HEK293 (cell line): Measurements from ENCODE around the gene TSPO.

Source experiments
- CTCF ChIA-PET: fragments of 350-600 bp; formaldehyde crosslinking; extraction: SDS; loops from one replicate; lab custom pipeline; 2021; ENCODE audit warnings: antibody characterized with exemption; lab: Yijun Ruan, JAX
- POLR2A ChIA-PET: fragments of 300-600 bp; formaldehyde crosslinking; extraction: SDS; loops from one replicate; lab custom pipeline; 2020; ENCODE audit warnings: antibody characterized with exemption, inconsistent platforms; lab: Yijun Ruan, JAX
- H3K27ac ChIP-seq: fragments of 200-500 bp; sonication (Bioruptor generic); 2 replicates; pipeline ENCODE4 v1.5.1; 2014; ENCODE audit warnings: low read depth, low read length, control low read depth, inconsistent platforms; ENCODE audit errors: extremely low read depth
- H3K36me3 ChIP-seq, 2 experiments: fragments of 200-500 bp in 1 of 2; sonication (Bioruptor generic) in 1 of 2; 1 replicate in 1 of 2; 2 replicates in 1 of 2; pipeline ENCODE4 v1.5.1; 2014 to 2017; ENCODE audit warnings: inconsistent platforms in 2 of 2, low read length in 2 of 2; ENCODE audit not compliant: control insufficient read depth in 2 of 2, insufficient read depth in 1 of 2
- H3K4me1 ChIP-seq: fragments of 200-500 bp; sonication (Bioruptor generic); 2 replicates; pipeline ENCODE4 v1.5.1; 2014; ENCODE audit warnings: mild to moderate bottlenecking, low read length, inconsistent platforms; ENCODE audit not compliant: control insufficient read depth, insufficient read depth
- H3K4me3 ChIP-seq: 2 replicates; pipeline ENCODE4 v1.5.1; 2011; ENCODE audit warnings: low read depth, mild to moderate bottlenecking, control low read depth, low read length, moderate library complexity
- H3K9me3 ChIP-seq: fragments of 200-500 bp; sonication (Bioruptor generic); 2 replicates; pipeline ENCODE4 v1.5.1; 2014; ENCODE audit warnings: low read depth, low read length, inconsistent platforms; ENCODE audit not compliant: control insufficient read depth, insufficient read depth
- CTCF ChIP-seq: fragments of 450-650 bp; formaldehyde crosslinking; IDR thresholded peaks from 2 replicates; pipeline ENCODE4 v1.5.1; 2016; ENCODE audit warnings: missing biosample characterization, missing genetic modification characterization
- GFI1B ChIP-seq: fragments of 450-650 bp; formaldehyde crosslinking; IDR thresholded peaks from 2 replicates; pipeline ENCODE4 v1.5.1; 2016; ENCODE audit warnings: missing biosample characterization, missing genetic modification characterization
- GLIS2 ChIP-seq: fragments of 450-650 bp; formaldehyde crosslinking; IDR thresholded peaks from 2 replicates; pipeline ENCODE4 v1.5.1; 2016; ENCODE audit warnings: missing biosample characterization, missing genetic modification characterization
- HOXA7 ChIP-seq: sonication (generic); formaldehyde crosslinking; IDR thresholded peaks from 2 replicates; pipeline ENCODE4 v1.8.1; 2022; ENCODE audit warnings: missing genetic modification reagents, borderline replicate concordance
- PBX3 ChIP-seq: sonication (generic); formaldehyde crosslinking; IDR thresholded peaks from 2 replicates; pipeline ENCODE4 v1.8.1; 2022; ENCODE audit warnings: mild to moderate bottlenecking, moderate library complexity, missing genetic modification reagents
- REPIN1 ChIP-seq: fragments of 450-650 bp; formaldehyde crosslinking; IDR thresholded peaks from 2 replicates; pipeline ENCODE4 v1.5.1; 2017; ENCODE audit warnings: missing biosample characterization, missing genetic modification characterization, low read depth
- SCRT2 ChIP-seq: fragments of 450-650 bp; formaldehyde crosslinking; IDR thresholded peaks from 2 replicates; pipeline ENCODE4 v1.5.1; 2016; ENCODE audit warnings: missing biosample characterization, missing genetic modification characterization
- ZBTB44 ChIP-seq: fragments of 450-650 bp; IDR thresholded peaks from 2 replicates; pipeline ENCODE4 v1.5.1; 2018; ENCODE audit warnings: missing biosample characterization, mild to moderate bottlenecking, missing genetic modification characterization
- ZIC2 ChIP-seq: fragments of 450-650 bp; formaldehyde crosslinking; IDR thresholded peaks from 2 replicates; pipeline ENCODE4 v1.5.1; 2016; ENCODE audit warnings: missing biosample characterization, missing genetic modification characterization
- ZNF114 ChIP-seq: fragments of 450-650 bp; formaldehyde crosslinking; IDR thresholded peaks from 2 replicates; pipeline ENCODE4 v1.5.0; 2017; ENCODE audit warnings: missing biosample characterization, missing genetic modification characterization
- ZNF121 ChIP-seq: fragments of 450-650 bp; formaldehyde crosslinking; IDR thresholded peaks from 2 replicates; pipeline ENCODE4 v1.5.1; 2016; ENCODE audit warnings: missing biosample characterization, missing genetic modification characterization
- ZNF341 ChIP-seq: fragments of 450-650 bp; formaldehyde crosslinking; IDR thresholded peaks from 2 replicates; pipeline ENCODE4; 2016; ENCODE audit warnings: low read depth, missing biosample characterization, missing genetic modification characterization
- ZNF394 ChIP-seq: fragments of 450-650 bp; formaldehyde crosslinking; IDR thresholded peaks from 2 replicates; pipeline ENCODE4 v1.5.1; 2016; ENCODE audit warnings: missing biosample characterization, missing genetic modification characterization, mild to moderate bottlenecking, moderate library complexity, borderline replicate concordance
- ZNF518A ChIP-seq: fragments of 450-650 bp; formaldehyde crosslinking; conservative IDR thresholded peaks from 2 replicates; pipeline ENCODE4 v1.5.1; 2016; ENCODE audit warnings: low read depth, missing biosample characterization, missing genetic modification characterization
- ZNF600 ChIP-seq: fragments of 450-650 bp; formaldehyde crosslinking; IDR thresholded peaks from 2 replicates; pipeline ENCODE4 v1.5.1; 2016; ENCODE audit warnings: missing biosample characterization, missing genetic modification characterization
- ZNF629 ChIP-seq: fragments of 450-650 bp; formaldehyde crosslinking; IDR thresholded peaks from 2 replicates; pipeline ENCODE4 v1.5.1; 2017; ENCODE audit warnings: missing biosample characterization, missing genetic modification characterization
- ZNF658 ChIP-seq: fragments of 450-650 bp; formaldehyde crosslinking; IDR thresholded peaks from 2 replicates; pipeline ENCODE4; 2016; ENCODE audit warnings: missing biosample characterization, missing genetic modification characterization
- ZNF76 ChIP-seq: fragments of 450-650 bp; formaldehyde crosslinking; IDR thresholded peaks from 2 replicates; pipeline ENCODE4; 2016; ENCODE audit warnings: low read depth, missing biosample characterization, missing genetic modification characterization, borderline replicate concordance
- ZNF777 ChIP-seq: fragments of 450-650 bp; formaldehyde crosslinking; IDR thresholded peaks from 2 replicates; pipeline ENCODE4 v1.5.1; 2017; ENCODE audit warnings: missing biosample characterization, missing genetic modification characterization, borderline replicate concordance
- ZNF785 ChIP-seq: fragments of 450-650 bp; formaldehyde crosslinking; IDR thresholded peaks from 2 replicates; pipeline ENCODE4 v1.5.1; 2016; ENCODE audit warnings: missing biosample characterization, missing genetic modification characterization

The TSPO gene

GRCh38 chr22:43136255-43136654, 15.1 kb upstream of the TSPO start:
- Histone ChIP-seq H3K9me3 (no peaks in the 10 kb centered on the region), H3K4me3 (no peak overlapping the region), H3K4me1 (no peaks in the 10 kb centered on the region), H3K27ac (no peak overlapping the region)
- ChIA-PET CTCF (interaction anchor here (0.6 to 1.7 kb wide), 6 partner anchors 9 to 266 kb away, joined by 3 to 6 read pairs (median 4); no protein-coding TSS in a partner anchor), POLR2A (no interaction called here)
- TF ChIP-seq SCRT2 (tag by site-specific recombination) (no peak), ZNF777 (no peak), CTCF (tag by site-specific recombination) (peak; percentile 60), ZIC2 (tag by site-specific recombination) (peak; percentile 48), GFI1B (no peak), REPIN1 (tag by site-specific recombination) (no peak)
- TF ChIP-seq, all 188 proteins: peak for 2
- H3K36me3 ChIP-seq, result peaks cover 53 to 99% of the 10 kb centered on the region in 2 experiments

- ChIA-PET POLR2A (no interaction called here), CTCF (interaction anchor here (0.7 to 1.7 kb wide), 7 partner anchors 10 to 269 kb away, joined by 3 to 6 read pairs (median 3); no protein-coding TSS in a partner anchor)
- no peaks in the 10 kb centered on the region for H3K4me1 ChIP-seq
- H3K36me3 ChIP-seq, result peaks cover 53 to 95% of the 10 kb centered on the region in 2 experiments
- H3K27ac ChIP-seq, result peak overlapping the region; percentile 40; the same call in 1 of the 2 replicates
- no peak for TF ChIP-seq PBX3
- TF ChIP-seq HOXA7 (CRISPR knock-in tag), result no peak
- no peak for TF ChIP-seq ZNF114 (tag by site-specific recombination)
- TF ChIP-seq ZIC2 (tag by site-specific recombination), result no peak
- TF ChIP-seq, all 188 proteins: peak for 0
- no peaks in the 10 kb centered on the region for H3K9me3 ChIP-seq
- no peak overlapping the region for H3K4me3 ChIP-seq
These were observed 14.6 kb upstream of the TSPO start for GRCh38 chr22:43136801-43137200.

GRCh38 chr22:43142880-43143562, 8.3 kb upstream of the TSPO start, which contains the start of gene MCAT:
Gene MCAT (minus strand): TSS chr22:43143398. CDS start chr22:43143348, 50 bp downstream.
- Histone ChIP-seq H3K36me3 (peaks cover 26 to 34% of the 10 kb centered on the region in 2 experiments), H3K4me1 (peaks cover 3% of the 10 kb centered on the region; the same call in 1 of the 2 replicates), H3K9me3 (no peaks in the 10 kb centered on the region), H3K4me3 (peak within 1 kb of the TSS; percentile 74), H3K27ac (peak within 1 kb of the TSS; percentile 68)
- ChIA-PET POLR2A (interaction anchor here (0.6 to 1.4 kb wide), 5 partner anchors 12 to 616 kb away, joined by 3 to 6 read pairs (median 4); no protein-coding TSS in a partner anchor), CTCF (interaction anchor here (0.7 kb wide), 1 partner anchor 18 kb away, joined by 3 read pairs; no protein-coding TSS in a partner anchor)
- peak; percentile 48; the same call in 1 of the 2 replicates for TF ChIP-seq ZNF600 (tag by site-specific recombination)
- TF ChIP-seq ZNF76 (tag by site-specific recombination), result peak; percentile 58; the same call in 1 of the 2 replicates
- TF ChIP-seq ZNF658 (tag by site-specific recombination), result no peak
- peak; percentile 71 for TF ChIP-seq ZBTB44 (tag by site-specific recombination)
- peak; percentile 97 for TF ChIP-seq ZNF121 (tag by site-specific recombination)
- peak; percentile 81 for TF ChIP-seq ZNF341
- 0 out of 2 replicates have a peak, but pooled peaks have one; percentile 48 for TF ChIP-seq ZNF785
- 0 out of 2 replicates have a peak, but pooled peaks have one; percentile 35 for TF ChIP-seq ZNF394 (tag by site-specific recombination)
- peak; percentile 95 for TF ChIP-seq ZNF518A
- peak; percentile 25; the same call in 1 of the 2 replicates for TF ChIP-seq GLIS2
- TF ChIP-seq ZNF629 (tag by site-specific recombination), result peak; percentile 52
